Measurements from ENCODE around the gene RPS3A.
A peak's percentile ranks its signal among the peaks of the same experiment; 100 is the strongest.

RPS3A gene

DNA sequence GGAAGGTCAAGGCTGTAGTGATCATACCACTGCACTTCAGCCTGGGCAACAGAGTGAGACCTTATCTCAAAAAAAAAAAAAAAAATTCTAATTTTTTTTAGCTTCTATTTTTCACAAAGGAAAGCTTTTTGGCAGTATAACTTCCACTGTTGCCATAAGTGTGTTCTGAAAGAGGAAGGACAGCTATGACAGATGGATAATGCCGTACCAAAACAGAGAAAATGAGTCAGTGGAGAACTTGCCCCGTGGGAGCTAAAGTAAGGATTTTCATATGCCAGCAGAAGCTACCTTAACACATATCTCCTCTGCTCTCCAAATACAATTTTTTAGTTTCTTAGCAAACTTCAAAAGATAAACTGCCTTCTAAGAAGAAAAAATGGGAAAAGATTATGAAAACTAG is 43.7 kb downstream of the RPS3A start:
- TF ChIP-seq, protein P1, sequence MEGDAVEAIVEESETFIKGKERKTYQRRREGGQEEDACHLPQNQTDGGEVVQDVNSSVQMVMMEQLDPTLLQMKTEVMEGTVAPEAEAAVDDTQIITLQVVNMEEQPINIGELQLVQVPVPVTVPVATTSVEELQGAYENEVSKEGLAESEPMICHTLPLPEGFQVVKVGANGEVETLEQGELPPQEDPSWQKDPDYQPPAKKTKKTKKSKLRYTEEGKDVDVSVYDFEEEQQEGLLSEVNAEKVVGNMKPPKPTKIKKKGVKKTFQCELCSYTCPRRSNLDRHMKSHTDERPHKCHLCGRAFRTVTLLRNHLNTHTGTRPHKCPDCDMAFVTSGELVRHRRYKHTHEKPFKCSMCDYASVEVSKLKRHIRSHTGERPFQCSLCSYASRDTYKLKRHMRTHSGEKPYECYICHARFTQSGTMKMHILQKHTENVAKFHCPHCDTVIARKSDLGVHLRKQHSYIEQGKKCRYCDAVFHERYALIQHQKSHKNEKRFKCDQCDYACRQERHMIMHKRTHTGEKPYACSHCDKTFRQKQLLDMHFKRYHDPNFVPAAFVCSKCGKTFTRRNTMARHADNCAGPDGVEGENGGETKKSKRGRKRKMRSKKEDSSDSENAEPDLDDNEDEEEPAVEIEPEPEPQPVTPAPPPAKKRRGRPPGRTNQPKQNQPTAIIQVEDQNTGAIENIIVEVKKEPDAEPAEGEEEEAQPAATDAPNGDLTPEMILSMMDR (conservative IDR thresholded peaks at IDR 0.05; ENCODE audit: low read length), result no peak
- no peak overlapping the region for H3K4me3 ChIP-seq (ENCODE audit: low read length)
- no peak for DNase-seq (ENCODE audit: low read depth)

DNA sequence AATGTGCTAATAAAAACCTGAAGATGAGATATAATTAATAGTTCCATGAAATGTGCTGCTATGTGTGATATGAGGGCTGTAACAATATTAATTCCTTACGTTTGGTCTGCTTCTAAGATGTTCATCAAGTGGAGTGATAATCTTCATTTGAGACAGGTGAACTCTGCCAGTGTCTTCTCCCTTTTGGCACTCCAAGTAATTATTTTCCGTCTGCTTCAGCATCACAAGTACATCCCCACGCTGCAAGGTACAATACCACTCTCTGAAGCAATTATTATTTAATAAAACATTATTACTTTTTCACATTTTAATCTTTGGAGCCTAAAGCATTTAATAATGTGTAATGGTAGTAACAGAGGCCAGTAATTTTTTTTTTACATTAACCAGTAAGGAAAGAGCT is 44.4 kb downstream of the RPS3A start:
- TF ChIP-seq, protein P1 (conservative IDR thresholded peaks at IDR 0.05; ENCODE audit: low read length), result no peak
- no peak overlapping the region for H3K4me3 ChIP-seq (ENCODE audit: low read length)
- DNase-seq (ENCODE audit: low read depth), result no peak

DNA sequence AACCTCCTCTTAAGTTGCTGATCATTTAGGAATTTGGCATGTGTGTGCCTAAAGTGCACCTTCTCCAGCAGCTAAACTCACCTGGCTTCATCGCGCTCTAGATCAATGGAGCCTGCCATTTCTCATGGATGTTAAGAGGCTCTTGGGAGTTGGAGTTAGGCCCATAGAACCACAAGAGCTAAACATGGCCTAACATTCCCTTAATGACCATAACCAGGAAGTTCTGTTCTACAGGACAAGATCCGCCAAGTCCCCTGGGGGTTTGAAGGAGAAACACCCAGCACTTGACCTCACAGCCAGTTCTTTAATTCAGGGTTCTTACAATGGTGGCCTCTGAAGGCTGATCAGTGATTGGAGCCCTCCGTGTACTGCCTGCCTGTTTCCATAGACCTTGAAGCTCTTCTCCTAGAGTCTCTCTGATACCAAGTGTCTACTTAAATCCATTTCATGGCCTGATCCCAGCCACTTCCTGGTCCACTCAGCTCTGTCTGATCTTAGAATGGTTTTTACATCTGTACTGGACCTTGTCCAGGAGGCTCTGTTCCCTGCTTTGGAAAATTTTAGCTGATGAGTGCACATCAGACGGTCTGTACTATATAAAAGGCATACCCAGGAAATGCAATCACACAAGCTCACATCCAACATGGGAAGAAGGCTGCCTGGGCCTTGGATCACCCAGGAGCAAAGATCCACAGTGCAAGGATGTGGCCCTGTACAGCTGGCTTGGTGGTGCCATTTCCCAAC is 45.1 kb downstream of the RPS3A start:
- TF ChIP-seq, protein P1 (conservative IDR thresholded peaks at IDR 0.05; ENCODE audit: low read length), result no peak
- DNase-seq (ENCODE audit: low read depth), result no peak
- H3K4me3 ChIP-seq (ENCODE audit: low read length), result no peak overlapping the region

DNA sequence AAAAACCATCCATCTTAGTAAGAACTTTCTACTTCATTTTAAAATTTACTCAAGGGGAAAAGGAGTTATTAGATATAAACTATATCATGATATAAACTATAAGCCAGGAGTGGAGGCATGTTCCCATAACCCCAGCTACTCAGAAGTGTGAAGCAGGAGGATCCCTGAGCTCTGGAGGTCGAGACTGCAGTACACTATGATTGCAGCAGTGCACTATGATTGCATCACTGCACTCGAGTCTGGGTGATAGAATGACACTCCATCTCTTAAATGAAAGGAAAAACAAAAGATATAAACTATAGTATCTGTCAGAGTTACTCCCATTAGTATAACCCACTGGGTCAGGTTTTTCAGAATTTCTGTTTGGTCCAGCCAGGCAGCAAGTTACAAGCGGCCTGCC is 47.6 kb downstream of the RPS3A start:
- DNase-seq (ENCODE audit: low read depth), result peak; percentile 10
- TF ChIP-seq, protein P1 (conservative IDR thresholded peaks at IDR 0.05; ENCODE audit: low read length), result no peak
- no peak overlapping the region for H3K4me3 ChIP-seq (ENCODE audit: low read length)

DNA sequence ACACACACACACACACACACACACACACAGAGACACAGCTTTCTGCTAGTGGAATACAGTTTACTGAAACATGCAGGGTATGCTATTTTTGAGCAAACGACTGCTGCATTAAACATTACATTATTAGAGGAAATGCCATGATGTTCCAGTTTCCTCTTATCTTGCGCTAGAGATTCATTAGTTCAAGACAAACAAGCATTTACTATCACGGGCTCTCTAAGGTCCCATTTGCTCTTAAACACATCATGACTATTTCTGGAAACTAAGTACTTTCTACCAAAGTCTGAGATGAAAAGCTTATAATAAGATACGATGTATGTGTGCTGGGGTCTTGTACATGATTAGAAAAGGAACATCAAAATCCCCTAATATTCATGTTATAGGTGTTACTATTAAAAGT is 48.8 kb downstream of the RPS3A start:
- no peak for DNase-seq (ENCODE audit: low read depth)
- H3K4me3 ChIP-seq (ENCODE audit: low read length), result no peak overlapping the region
- TF ChIP-seq, protein P1 (conservative IDR thresholded peaks at IDR 0.05; ENCODE audit: low read length), result no peak

DNA sequence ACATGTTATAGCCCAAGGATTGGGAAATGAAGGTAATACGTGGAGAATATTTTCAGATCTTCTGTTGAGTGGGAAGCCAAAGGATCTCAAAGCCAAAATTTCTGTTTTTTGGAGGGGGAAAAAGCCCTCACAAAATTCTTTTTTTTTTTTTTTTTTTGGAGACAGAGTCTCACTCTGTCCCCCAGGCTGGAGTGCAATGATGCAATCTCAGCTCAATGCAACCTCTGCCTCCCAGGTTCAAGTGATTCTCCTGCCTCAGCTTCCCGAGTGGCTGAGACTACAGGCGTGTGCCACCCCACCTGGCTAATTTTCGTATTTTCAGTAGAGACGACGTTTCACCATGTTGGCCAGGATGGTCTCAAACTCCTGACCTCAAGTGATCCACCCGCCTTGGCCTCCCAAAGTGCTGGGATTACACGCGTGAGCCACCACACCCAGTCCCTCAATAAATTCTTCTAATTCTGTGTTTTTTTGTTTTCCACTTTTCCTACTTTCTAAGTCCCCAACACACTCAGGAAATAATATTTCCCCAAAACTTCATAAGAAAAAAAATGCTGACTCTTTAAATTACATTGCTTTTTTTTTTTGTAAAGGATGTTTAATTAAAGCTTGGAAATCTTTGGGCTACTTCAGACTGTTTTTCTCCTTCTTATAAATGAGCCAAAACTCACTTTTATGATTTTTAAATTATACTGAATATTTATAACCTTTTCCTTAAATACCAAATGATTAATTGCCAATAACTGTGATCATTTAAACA is 51.6 kb downstream of the RPS3A start:
- H3K4me3 ChIP-seq (ENCODE audit: low read length), result no peak overlapping the region
- TF ChIP-seq, protein P1 (conservative IDR thresholded peaks at IDR 0.05; ENCODE audit: low read length), result no peak
- DNase-seq (ENCODE audit: low read depth), result no peak

DNA sequence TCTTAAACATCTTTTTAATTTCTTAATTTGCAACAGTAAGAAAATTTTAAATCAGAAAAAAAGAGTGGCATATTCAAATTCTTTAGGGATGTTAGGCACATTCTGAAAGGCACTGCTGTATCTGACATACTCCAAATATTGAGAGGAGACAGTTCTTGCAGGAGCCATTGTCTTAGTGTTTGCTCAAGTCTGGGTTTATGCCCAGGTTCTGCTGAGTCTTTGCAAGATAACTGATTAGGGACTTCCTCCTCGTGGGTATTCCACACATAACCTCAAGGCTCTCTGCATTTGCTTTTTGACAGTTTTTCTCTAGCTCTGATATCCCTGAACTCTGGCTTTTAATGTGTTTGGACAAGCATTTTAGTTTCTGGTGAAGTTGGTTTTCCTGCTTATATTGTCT is 52.6 kb downstream of the RPS3A start:
- TF ChIP-seq, protein P1 (conservative IDR thresholded peaks at IDR 0.05; ENCODE audit: low read length), result no peak
- no peak for DNase-seq (ENCODE audit: low read depth)
- no peak overlapping the region for H3K4me3 ChIP-seq (ENCODE audit: low read length)

Measured in AG10803 (cell line).